Bronchial smooth muscle cell (primary cell): ENCODE measurements around the gene NPPB. TPM values are rescaled to one million over a fixed set of nuclear protein-coding genes. Genes with fewer than 3 reads are reported as not detected.

Experiments
- total RNA-seq: library from RNA; depleted of rRNA; stranded (reverse); fragments of >200 nt; gene quantifications from 2 replicates; pipeline ENCODE4 v1.2.1, GENCODE V29; 2014

Gene NPPB
- not detected in 2 replicates for total RNA-seq

GRCh38 chr1:11858613-11858967, at the start of gene NPPB:
NPPB (minus strand) TSS chr1:11858945; CDS start chr1:11858833, 112 bp downstream.

GRCh38 chr1:11847667-11848372, 10.9 kb downstream of the NPPB start, which contains the start of gene NPPA:
NPPA (minus strand) TSS chr1:11847783; CDS start chr1:11847684, 99 bp downstream.

Other genes starting within 250 kb of the NPPB start
- gene FBXO2, start 204.5 kb downstream of the NPPB start, total RNA-seq: 5.2 and 7.3 TPM in 2 replicates
- 12.1 and 17.2 TPM in 2 replicates for gene FBXO44, start 204.1 kb downstream of the NPPB start, total RNA-seq
- 5.5 and 7.0 TPM in 2 replicates for gene FBXO6, start 194.7 kb downstream of the NPPB start, total RNA-seq
- gene MAD2L2, start 177.8 kb downstream of the NPPB start, total RNA-seq: 29.0 and 33.6 TPM in 2 replicates
- 0.16 and 0.26 TPM in 2 replicates for gene DRAXIN, start 167.2 kb downstream of the NPPB start, total RNA-seq
- gene AGTRAP, start 122.8 kb downstream of the NPPB start, total RNA-seq: 33.1 and 39.2 TPM in 2 replicates
- 0.63 and 1.3 TPM in 2 replicates for gene C1orf167, start 96.8 kb downstream of the NPPB start, total RNA-seq
- gene MTHFR, start 53.0 kb downstream of the NPPB start, total RNA-seq: 49.2 and 75.0 TPM in 2 replicates
- 10.0 and 11.0 TPM in 2 replicates for gene CLCN6, start 52.8 kb downstream of the NPPB start, total RNA-seq
- not detected in 2 replicates for gene NPPA, start 11.2 kb downstream of the NPPB start, total RNA-seq
- gene KIAA2013, start 67.5 kb upstream of the NPPB start, total RNA-seq: 31.3 and 34.5 TPM in 2 replicates
- 209 and 243 TPM in 2 replicates for gene PLOD1, start 75.8 kb upstream of the NPPB start, total RNA-seq
- 41.5 and 52.5 TPM in 2 replicates for gene MFN2, start 121.5 kb upstream of the NPPB start, total RNA-seq
- gene MIIP, start 160.6 kb upstream of the NPPB start, total RNA-seq: 15.1 and 19.9 TPM in 2 replicates
- 0.16 TPM in 1 of 2 replicates, not detected in the other for gene TNFRSF8, start 204.4 kb upstream of the NPPB start, total RNA-seq